OCI-LY1 (cell line): Measurements from ENCODE around the gene ZNF69.

Experiments used
- EZH2 ChIP-seq: fragments of 200-600 bp; sonication (generic), shearing (Covaris generic); IDR thresholded peaks from 2 replicates; pipeline ENCODE4 v1.8.0; 2017; ENCODE audit warnings: borderline replicate concordance, mixed run types, mild to moderate bottlenecking, antibody characterized with exemption, low read length, moderate library complexity, mixed read lengths
- TF ChIP-seq, protein P1 (sequence below): fragments of 200-600 bp; sonication (generic), shearing (Covaris generic); IDR thresholded peaks from 2 replicates; pipeline ENCODE4 v1.5.1; 2017; ENCODE audit warnings: mild to moderate bottlenecking, antibody characterized with exemption, low read length, moderate library complexity, mixed read lengths

DNA sequence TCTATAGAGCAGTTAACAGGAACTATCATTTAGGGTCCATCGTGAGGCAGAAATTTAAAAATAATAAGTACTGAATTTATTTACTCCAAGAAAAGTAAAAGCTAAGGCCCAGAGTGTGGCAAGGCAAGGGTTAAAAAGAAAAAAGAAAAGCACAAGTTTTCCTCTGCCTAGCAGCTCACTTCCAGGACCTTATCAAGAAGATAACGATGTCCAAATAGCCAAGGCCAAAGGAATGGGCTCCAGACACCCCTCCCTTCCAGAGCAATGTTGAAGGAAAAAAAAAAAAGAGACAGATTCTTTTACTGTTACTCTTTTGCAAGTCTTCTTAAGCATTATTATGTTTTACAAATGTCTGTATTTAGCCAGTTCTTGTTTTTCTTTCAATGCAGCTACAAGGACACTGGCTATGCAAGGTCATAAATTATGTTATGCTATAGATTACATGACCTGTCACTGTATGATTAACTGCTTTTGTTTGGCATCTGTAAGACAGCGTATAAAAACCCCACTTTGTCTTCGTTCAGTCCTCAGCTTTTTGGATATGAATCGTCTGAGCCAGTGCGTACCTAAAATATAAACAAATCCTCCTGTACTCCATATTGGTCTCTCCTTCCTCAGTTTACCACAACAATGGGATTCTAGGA is 34.4 kb downstream of the ZNF69 start:
- TF ChIP-seq, protein P1, sequence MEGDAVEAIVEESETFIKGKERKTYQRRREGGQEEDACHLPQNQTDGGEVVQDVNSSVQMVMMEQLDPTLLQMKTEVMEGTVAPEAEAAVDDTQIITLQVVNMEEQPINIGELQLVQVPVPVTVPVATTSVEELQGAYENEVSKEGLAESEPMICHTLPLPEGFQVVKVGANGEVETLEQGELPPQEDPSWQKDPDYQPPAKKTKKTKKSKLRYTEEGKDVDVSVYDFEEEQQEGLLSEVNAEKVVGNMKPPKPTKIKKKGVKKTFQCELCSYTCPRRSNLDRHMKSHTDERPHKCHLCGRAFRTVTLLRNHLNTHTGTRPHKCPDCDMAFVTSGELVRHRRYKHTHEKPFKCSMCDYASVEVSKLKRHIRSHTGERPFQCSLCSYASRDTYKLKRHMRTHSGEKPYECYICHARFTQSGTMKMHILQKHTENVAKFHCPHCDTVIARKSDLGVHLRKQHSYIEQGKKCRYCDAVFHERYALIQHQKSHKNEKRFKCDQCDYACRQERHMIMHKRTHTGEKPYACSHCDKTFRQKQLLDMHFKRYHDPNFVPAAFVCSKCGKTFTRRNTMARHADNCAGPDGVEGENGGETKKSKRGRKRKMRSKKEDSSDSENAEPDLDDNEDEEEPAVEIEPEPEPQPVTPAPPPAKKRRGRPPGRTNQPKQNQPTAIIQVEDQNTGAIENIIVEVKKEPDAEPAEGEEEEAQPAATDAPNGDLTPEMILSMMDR: no peak
- TF ChIP-seq EZH2: no peak
